ENCODE results near the gene TAGLN. TPM values are rescaled to one million over a fixed set of nuclear protein-coding genes. Genes with fewer than 3 reads are reported as not detected.

The TAGLN gene
- total and polyA plus RNA-seq, 2 donors (not counting 1 experiment from before 2014, with no cell fraction given) = 824 to 4,435 TPM

- Histone ChIP-seq H3K79me2 (ENCODE audit: control insufficient read depth, insufficient read depth, low read length) (no peaks in the 10 kb centered on the region), H3K4me1 (ENCODE audit: control insufficient read depth, extremely low read depth, insufficient read depth, low read length) (peaks cover 4% of the 10 kb centered on the region), H3K27me3 (ENCODE audit: control insufficient read depth, insufficient read depth, low read length) (no peaks in the 10 kb centered on the region), H3K27ac (ENCODE audit: insufficient read depth, low read length) (no peak overlapping the region), H4K20me1 (ENCODE audit: control insufficient read depth, extremely low read depth, insufficient read depth, low read length) (no peaks in the 10 kb centered on the region), H3K9me3 (ENCODE audit: control insufficient read depth, insufficient read depth, low read depth, low read length) (no peaks in the 10 kb centered on the region), H3K4me2 (ENCODE audit: extremely low read depth, insufficient read depth, low read length) (no peak overlapping the region), H3K36me3 (ENCODE audit: control insufficient read depth, insufficient read depth, low read length) (peaks cover 4% of the 10 kb centered on the region), H3K9ac (ENCODE audit: insufficient read depth, low read length) (no peak overlapping the region), H2AFZ (ENCODE audit: low read length) (no peak overlapping the region), H3K4me3 (replicated peaks in 1 of 4; ENCODE audit: control extremely low read depth in 1 of 4, insufficient read depth in 1 of 4, low read depth in 3 of 4, low read length in 4 of 4) (no peak overlapping the region)
- DNase-seq (ENCODE audit: low read depth in 2 of 2) = no peak
- TF ChIP-seq CTCF (conservative IDR thresholded peaks at IDR 0.05 in 1 of 2, IDR thresholded peaks at IDR 0.05 in 1 of 2; ENCODE audit: low read depth in 1 of 2, low read length in 2 of 2) = no peak
- TF ChIP-seq EZH2 (IDR thresholded peaks at IDR 0.05; ENCODE audit: low read length, missing control alignments) = no peak
Measured at GRCh38 chr11:117175104-117175503, 24.1 kb upstream of the TAGLN start.

GRCh38 chr11:117175781-117176180 is 23.4 kb upstream of the TAGLN start:
- no peak overlapping the region for H3K27ac ChIP-seq (ENCODE audit: insufficient read depth, low read length)
- TF ChIP-seq EZH2 (IDR thresholded peaks at IDR 0.05; ENCODE audit: low read length, missing control alignments) (no peak), CTCF (conservative IDR thresholded peaks at IDR 0.05 in 1 of 2, IDR thresholded peaks at IDR 0.05 in 1 of 2; ENCODE audit: low read depth in 1 of 2, low read length in 2 of 2) (no peak)
- H3K79me2 ChIP-seq (ENCODE audit: control insufficient read depth, insufficient read depth, low read length) = no peaks in the 10 kb centered on the region
- H2AFZ ChIP-seq (ENCODE audit: low read length) = no peak overlapping the region
- no peaks in the 10 kb centered on the region for H3K27me3 ChIP-seq (ENCODE audit: control insufficient read depth, insufficient read depth, low read length)
- no peaks in the 10 kb centered on the region for H3K9me3 ChIP-seq (ENCODE audit: control insufficient read depth, insufficient read depth, low read depth, low read length)
- no peak for DNase-seq (ENCODE audit: low read depth in 2 of 2)
- H3K4me2 ChIP-seq (ENCODE audit: extremely low read depth, insufficient read depth, low read length) = no peak overlapping the region
- H3K4me3 ChIP-seq (replicated peaks in 1 of 4; ENCODE audit: control extremely low read depth in 1 of 4, insufficient read depth in 1 of 4, low read depth in 3 of 4, low read length in 4 of 4) = no peak overlapping the region
- no peaks in the 10 kb centered on the region for H4K20me1 ChIP-seq (ENCODE audit: control insufficient read depth, extremely low read depth, insufficient read depth, low read length)
- H3K36me3 ChIP-seq (ENCODE audit: control insufficient read depth, insufficient read depth, low read length) = peaks cover 4% of the 10 kb centered on the region
- H3K4me1 ChIP-seq (ENCODE audit: control insufficient read depth, extremely low read depth, insufficient read depth, low read length) = peaks cover 5% of the 10 kb centered on the region
- H3K9ac ChIP-seq (ENCODE audit: insufficient read depth, low read length) = no peak overlapping the region

- no peak overlapping the region for H2AFZ ChIP-seq (ENCODE audit: low read length)
- H3K9me3 ChIP-seq (ENCODE audit: control insufficient read depth, insufficient read depth, low read depth, low read length) = no peaks in the 10 kb centered on the region
- no peak overlapping the region for H3K4me2 ChIP-seq (ENCODE audit: extremely low read depth, insufficient read depth, low read length)
- DNase-seq (ENCODE audit: low read depth in 2 of 2) = no peak
- H3K27me3 ChIP-seq (ENCODE audit: control insufficient read depth, insufficient read depth, low read length) = no peaks in the 10 kb centered on the region
- no peak overlapping the region for H3K9ac ChIP-seq (ENCODE audit: insufficient read depth, low read length)
- peaks cover 9% of the 10 kb centered on the region for H3K4me1 ChIP-seq (ENCODE audit: control insufficient read depth, extremely low read depth, insufficient read depth, low read length)
- no peaks in the 10 kb centered on the region for H3K79me2 ChIP-seq (ENCODE audit: control insufficient read depth, insufficient read depth, low read length)
- no peak for TF ChIP-seq CTCF (conservative IDR thresholded peaks at IDR 0.05 in 1 of 2, IDR thresholded peaks at IDR 0.05 in 1 of 2; ENCODE audit: low read depth in 1 of 2, low read length in 2 of 2)
- TF ChIP-seq EZH2 (IDR thresholded peaks at IDR 0.05; ENCODE audit: low read length, missing control alignments) = no peak
- H3K4me3 ChIP-seq (replicated peaks in 1 of 4; ENCODE audit: control extremely low read depth in 1 of 4, insufficient read depth in 1 of 4, low read depth in 3 of 4, low read length in 4 of 4) = no peak overlapping the region
- no peak overlapping the region for H3K27ac ChIP-seq (ENCODE audit: insufficient read depth, low read length)
- H4K20me1 ChIP-seq (ENCODE audit: control insufficient read depth, extremely low read depth, insufficient read depth, low read length) = no peaks in the 10 kb centered on the region
- peaks cover 2% of the 10 kb centered on the region for H3K36me3 ChIP-seq (ENCODE audit: control insufficient read depth, insufficient read depth, low read length)
Measured at GRCh38 chr11:117176186-117176585, 23.0 kb upstream of the TAGLN start.

Measured in fibroblast of lung (primary cell).